Measurements from ENCODE around the gene MRPS31.
A peak's percentile ranks its signal among the peaks of the same experiment; 100 is the strongest.
"Not testable (repeated sequence)": the region's sequence is repeated elsewhere in the genome, so short reads cannot be mapped to it uniquely, and the experiment has no call there.

Gene MRPS31

GRCh38 chr13:40787062-40787461, 16.1 kb upstream of the MRPS31 start:
- Mint-ChIP-seq H3K36me3 (ENCODE audit: low read depth) (peaks cover under 1% of the 10 kb centered on the region), H3K4me1 (no peaks in the 10 kb centered on the region), H3K27me3 (ENCODE audit: low read depth) (no peaks in the 10 kb centered on the region), H3K4me3 (peak overlapping the region; percentile 44 to 76 (median 70)), H3K9me3 (no peaks in the 10 kb centered on the region), H3K27ac (peak overlapping the region in 2 of 3 experiments; percentile 71 to 79)
- no peak for TF ChIP-seq CTCF (IDR thresholded peaks at IDR 0.05; ENCODE audit: unreplicated experiment in 3 of 3)

- H3K9me3 Mint-ChIP-seq: no peaks in the 10 kb centered on the region
- no peaks in the 10 kb centered on the region for H3K36me3 Mint-ChIP-seq (ENCODE audit: low read depth)
- H3K4me1 Mint-ChIP-seq: no peaks in the 10 kb centered on the region
- TF ChIP-seq CTCF (IDR thresholded peaks at IDR 0.05; ENCODE audit: unreplicated experiment in 3 of 3): no peak
- H3K4me3 Mint-ChIP-seq: peak overlapping the region; percentile 51 to 81 (median 73)
- peak overlapping the region; percentile 40 to 64 (median 50) for H3K27ac Mint-ChIP-seq
- H3K27me3 Mint-ChIP-seq (ENCODE audit: low read depth): no peaks in the 10 kb centered on the region
Measured at GRCh38 chr13:40786568-40786996, 15.6 kb upstream of the MRPS31 start.

GRCh38 chr13:40784540-40784939, 13.6 kb upstream of the MRPS31 start:
- Mint-ChIP-seq H3K4me1 (no peaks in the 10 kb centered on the region), H3K27me3 (ENCODE audit: low read depth) (no peaks in the 10 kb centered on the region), H3K27ac (no peak overlapping the region), H3K4me3 (no peak overlapping the region), H3K9me3 (no peaks in the 10 kb centered on the region), H3K36me3 (ENCODE audit: low read depth) (no peaks in the 10 kb centered on the region)
- TF ChIP-seq CTCF (IDR thresholded peaks at IDR 0.05; ENCODE audit: unreplicated experiment in 3 of 3): no peak

GRCh38 chr13:40782971-40783370, 12.0 kb upstream of the MRPS31 start:
- H3K4me1 Mint-ChIP-seq; H3K4me3 Mint-ChIP-seq; H3K36me3 Mint-ChIP-seq (ENCODE audit: low read depth); H3K27ac Mint-ChIP-seq; H3K27me3 Mint-ChIP-seq (ENCODE audit: low read depth); H3K9me3 Mint-ChIP-seq: not testable (repeated sequence)

GRCh38 chr13:40781717-40782116, 10.7 kb upstream of the MRPS31 start:
- no peak overlapping the region for H3K4me3 Mint-ChIP-seq
- no peak overlapping the region for H3K27ac Mint-ChIP-seq
- no peaks in the 10 kb centered on the region for H3K36me3 Mint-ChIP-seq (ENCODE audit: low read depth)
- no peaks in the 10 kb centered on the region for H3K9me3 Mint-ChIP-seq
- TF ChIP-seq CTCF (IDR thresholded peaks at IDR 0.05; ENCODE audit: unreplicated experiment in 3 of 3): no peak
- H3K27me3 Mint-ChIP-seq (ENCODE audit: low read depth): peaks cover 4% of the 10 kb centered on the region
- no peaks in the 10 kb centered on the region for H3K4me1 Mint-ChIP-seq

GRCh38 chr13:40780822-40781401, 9.9 kb upstream of the MRPS31 start:
- Mint-ChIP-seq H3K4me1 (no peaks in the 10 kb centered on the region), H3K4me3 (no peak overlapping the region)
- TF ChIP-seq CTCF (IDR thresholded peaks at IDR 0.05; ENCODE audit: unreplicated experiment in 3 of 3): no peak

More at GRCh38 chr13:40780822-40781401, 9.9 kb upstream of the MRPS31 start:
- H3K36me3 Mint-ChIP-seq (ENCODE audit: low read depth): no peaks in the 10 kb centered on the region
- H3K27me3 Mint-ChIP-seq (ENCODE audit: low read depth): peaks cover 4% of the 10 kb centered on the region
- H3K9me3 Mint-ChIP-seq: no peaks in the 10 kb centered on the region
- no peak overlapping the region for H3K27ac Mint-ChIP-seq

Measured in nephron (organoid).